NCI-H526 (cell line): Measurements from ENCODE around the gene DNAH8.
"Not testable (repeated sequence)": the region's sequence is repeated elsewhere in the genome, so short reads cannot be mapped to it uniquely, and the experiment has no call there.

Source experiments
- DNase-seq, 2 experiments: peaks; one replicate each; lab custom pipeline; 2025; lab: John Stamatoyannopoulos, UW

DNAH8 gene

DNA sequence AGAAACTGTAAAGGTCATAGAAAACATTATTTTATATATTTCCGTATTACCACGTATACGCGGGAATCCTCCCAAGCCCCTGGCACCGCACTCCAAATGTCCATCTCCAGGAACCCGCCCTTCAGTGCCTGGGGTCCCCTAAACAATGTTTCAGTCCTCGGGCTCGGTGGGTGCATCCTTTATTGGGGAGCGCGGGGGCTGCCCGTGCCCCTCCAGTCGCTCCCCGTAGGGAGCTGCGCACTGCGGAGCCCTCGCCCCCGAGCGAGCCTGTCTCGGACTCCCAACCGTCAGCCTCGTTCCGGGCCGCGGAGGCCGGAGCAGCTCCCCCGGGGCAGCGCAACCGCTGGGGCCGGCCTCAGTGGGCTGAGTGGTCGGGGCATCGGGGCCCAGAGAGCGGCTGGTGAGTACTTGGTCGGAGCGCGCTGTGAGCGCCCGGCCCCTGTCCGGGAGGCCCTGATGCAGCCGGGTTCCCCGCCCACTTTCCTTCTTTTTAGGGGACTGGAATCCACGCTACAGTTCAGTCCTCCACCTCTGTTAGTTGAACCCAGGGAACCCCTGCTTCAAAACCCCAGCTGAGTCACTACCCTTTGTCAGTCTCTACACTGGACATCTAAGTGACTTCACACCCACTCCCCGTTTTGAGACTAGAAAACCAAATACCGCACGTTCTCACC, at the start of gene DNAH8:
DNAH8 (plus strand) TSS at position 296 of the 674 bp plus-strand sequence. CDS start 7,499 bp downstream, outside the sequence.
- no peak for DNase-seq

GRCh38 chr6:38671885-38672467, 43.1 kb upstream of the DNAH8 start:
- peak; percentile 66 to 90 for DNase-seq

DNA sequence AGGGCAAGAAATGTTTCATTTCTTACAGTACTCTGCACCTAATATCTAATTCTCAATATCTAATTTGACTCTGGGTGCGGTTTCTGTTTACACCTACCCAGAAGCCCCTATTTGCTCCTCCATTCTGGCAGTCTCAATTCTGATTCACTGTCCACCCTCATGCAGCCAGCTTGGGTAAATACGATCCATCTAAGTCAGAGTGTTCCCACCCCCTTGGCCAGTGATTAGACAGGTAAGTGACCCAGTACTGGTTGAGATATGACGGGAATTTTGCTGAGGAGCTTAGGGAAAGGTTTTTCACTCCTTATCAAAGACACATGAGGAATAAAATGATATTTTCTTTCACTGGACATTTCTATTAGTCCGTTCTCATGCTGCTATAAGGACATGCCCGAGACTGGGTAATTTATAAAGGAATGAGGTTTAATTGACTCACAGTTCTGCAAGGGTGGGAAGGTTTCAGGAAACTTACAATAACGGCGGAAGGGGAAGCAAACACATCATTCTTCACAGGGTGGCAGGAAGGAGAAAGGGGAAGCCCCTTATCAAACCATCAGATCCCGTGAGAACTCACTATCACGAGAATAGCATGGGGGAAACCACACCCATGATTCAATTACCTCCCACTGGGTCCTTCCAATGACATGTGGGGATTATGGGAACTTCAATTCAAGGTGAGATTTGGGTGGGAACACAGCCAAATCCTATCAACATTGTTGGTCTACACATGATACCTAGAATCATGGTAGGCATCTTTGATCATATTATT, 41.5 kb upstream of the DNAH8 start:
- no peak for DNase-seq

- no peak for DNase-seq
Observed at GRCh38 chr6:38676236-38676973, 38.7 kb upstream of the DNAH8 start.

GRCh38 chr6:38676974-38677544, 38.1 kb upstream of the DNAH8 start:
- no peak for DNase-seq

GRCh38 chr6:38678178-38678760, 36.8 kb upstream of the DNAH8 start:
- DNase-seq: no peak

DNA sequence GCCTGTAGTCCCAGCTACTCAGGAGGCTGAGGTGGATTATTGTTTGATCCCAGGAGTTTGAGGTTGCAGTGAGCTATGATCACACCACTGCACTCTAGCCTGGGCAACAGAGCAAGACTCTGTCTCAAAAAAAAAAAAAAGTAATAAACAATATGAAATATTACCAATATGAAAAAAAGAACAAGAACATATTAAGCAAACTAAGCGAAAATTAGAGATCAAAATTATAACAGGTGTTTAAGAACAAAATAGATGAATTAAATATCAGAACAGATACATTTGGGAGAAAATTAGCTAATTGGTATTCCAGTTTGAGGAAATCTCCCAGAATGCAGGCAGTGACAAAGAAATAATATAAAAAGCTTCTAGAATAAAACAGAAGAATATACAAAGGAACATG, 35.4 kb upstream of the DNAH8 start:
- no peak for DNase-seq

DNA sequence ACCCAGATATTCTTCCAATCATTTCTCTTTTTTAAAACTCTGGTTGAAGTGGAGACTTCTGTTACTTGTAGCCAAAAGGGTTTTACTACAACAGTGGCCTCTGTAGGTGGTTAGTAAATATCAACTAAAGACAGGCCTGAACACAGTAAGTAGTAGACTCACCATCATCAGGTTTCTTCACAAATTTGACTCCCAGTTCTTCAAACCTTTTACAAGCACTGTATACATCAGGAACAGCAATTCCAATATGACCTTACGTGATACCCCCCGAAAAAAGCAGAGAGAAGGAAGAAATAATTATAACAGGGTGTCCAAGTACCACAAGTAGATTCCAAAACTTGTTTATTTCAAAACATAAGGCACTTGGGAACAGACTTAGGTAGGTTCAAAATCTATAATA, 33.3 kb upstream of the DNAH8 start:
- no peak for DNase-seq

DNA sequence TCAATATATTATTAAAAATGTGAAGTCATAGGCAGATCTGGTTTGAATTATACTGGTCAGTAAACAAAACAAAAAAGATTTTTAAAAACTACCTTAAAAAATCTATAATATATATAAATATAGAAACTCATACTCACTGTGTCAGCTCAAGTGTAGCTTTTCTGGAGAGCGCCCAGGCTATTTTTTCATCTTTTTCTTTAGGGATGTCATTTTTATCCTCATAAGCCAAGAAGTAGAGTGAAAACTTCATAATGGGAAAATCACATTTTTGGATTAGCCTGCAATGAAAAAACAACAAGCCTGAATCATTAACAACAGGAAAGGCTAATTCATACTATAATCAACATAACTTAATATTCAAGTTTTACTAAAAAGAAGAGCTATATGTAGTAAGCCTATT, 30.9 kb upstream of the DNAH8 start:
- DNase-seq: no peak

- no peak for DNase-seq
Observed at GRCh38 chr6:38684904-38685303, 30.2 kb upstream of the DNAH8 start.

DNA sequence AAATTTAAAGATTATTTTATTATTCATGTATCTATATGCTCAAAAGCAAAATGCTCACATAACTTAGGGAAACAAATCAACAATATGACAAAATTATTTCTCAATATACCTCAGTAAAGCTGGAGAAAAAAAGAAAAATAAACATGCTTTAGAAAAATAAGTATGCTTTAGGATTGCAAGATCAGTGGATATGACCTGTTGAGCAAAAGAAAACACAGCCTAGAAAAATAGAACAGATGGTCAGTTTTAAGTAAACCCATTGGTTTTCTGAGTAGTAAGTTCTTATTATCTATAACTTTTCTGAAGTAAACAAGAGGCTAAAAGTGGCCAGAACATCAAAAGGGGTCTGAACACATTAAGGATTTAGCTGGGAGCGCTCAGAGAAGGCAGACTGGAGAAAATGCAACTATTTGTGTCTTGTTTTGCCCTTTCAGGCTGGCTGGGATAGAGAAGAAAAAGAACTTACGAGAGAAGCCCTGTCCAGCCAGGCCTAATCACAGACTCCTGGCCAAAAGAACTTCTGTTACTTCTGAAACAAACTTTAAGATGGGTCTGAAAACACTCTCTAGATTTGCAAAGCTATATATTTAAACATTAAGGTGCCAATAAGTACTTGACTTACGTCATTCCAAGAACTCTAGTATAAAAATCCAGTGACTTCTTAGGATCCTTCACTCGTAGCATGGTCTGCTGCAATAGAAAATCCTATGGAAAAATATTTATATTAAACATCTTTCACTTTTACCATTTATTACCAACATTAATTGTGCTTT, 28.7 kb upstream of the DNAH8 start:
- no peak for DNase-seq

GRCh38 chr6:38687043-38687353, 28.1 kb upstream of the DNAH8 start:
- no peak for DNase-seq

GRCh38 chr6:38687549-38687948, 27.6 kb upstream of the DNAH8 start:
- DNase-seq: no peak

GRCh38 chr6:38688579-38689087, 26.5 kb upstream of the DNAH8 start:
- DNase-seq: peak in 1 of 2 experiments; percentile 17

DNA sequence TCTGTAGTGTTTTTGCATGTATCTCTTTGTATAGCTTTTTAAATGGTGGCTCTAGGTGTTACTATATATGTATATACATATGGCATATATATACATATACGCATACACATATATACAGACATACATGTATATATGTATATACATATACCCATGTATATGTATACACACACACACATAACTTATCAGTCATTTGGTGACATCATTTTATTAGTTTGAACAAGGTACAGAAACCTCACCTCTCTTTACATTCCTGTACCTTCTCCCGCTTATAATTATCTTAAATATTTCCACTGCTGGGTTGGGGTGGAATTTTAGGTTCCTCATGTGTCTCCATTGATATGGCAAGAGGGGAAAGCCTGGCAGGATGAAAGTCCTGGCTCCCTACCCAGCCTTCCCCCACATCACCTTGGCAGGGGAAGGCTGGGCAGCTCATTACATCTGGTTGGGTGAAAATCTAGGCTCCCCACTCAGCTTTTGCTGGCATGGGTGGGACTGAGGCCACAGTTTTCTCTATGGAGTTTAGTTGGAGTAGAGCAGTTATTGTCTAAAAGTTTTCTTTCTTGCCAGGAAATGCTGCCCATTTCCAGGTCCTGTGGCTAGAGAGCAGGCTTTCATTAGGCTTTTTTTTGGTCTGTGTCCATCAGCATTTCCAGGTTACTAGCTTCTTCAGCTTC, 19.7 kb upstream of the DNAH8 start:
- DNase-seq: no peak

DNA sequence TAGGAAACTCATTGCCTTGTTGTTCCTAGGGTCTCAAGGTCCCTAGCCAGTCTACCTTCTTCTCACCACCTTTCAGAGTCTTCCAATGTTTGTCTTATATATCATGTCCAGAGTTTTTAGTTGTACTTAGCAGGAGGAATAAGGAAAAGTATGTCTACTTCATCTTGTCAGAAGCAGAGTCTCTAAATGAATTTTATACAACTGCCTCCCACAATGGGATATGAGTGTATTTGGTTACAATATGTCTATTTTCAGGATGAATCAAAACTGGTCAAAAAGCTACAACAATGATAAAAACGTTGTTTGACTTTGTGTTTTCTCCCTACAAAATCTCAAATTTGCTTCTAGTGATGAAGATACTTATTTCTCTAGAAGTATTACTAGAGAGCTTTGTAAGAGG, 19.2 kb upstream of the DNAH8 start:
- no peak for DNase-seq

- DNase-seq: no peak
Observed at GRCh38 chr6:38696345-38696744, 18.8 kb upstream of the DNAH8 start.

DNA sequence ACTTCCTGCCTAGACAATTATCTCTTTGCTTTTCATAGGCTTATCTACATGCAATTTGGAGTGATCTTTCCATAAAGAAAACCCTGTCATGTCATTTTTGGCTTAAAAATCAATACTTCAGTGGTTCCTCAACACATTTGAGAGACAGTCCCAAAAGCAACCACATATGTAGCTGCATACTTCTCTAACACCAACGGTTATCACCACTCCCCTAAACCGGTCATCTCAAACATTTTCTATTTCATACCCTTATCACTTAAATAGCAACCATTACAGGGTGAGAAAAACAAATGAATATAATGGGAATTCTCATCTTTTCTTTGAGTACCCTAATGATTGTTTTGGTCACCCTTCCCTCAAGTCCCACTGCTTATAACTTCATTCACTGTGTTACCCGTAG, 17.3 kb upstream of the DNAH8 start:
- DNase-seq: no peak

DNA sequence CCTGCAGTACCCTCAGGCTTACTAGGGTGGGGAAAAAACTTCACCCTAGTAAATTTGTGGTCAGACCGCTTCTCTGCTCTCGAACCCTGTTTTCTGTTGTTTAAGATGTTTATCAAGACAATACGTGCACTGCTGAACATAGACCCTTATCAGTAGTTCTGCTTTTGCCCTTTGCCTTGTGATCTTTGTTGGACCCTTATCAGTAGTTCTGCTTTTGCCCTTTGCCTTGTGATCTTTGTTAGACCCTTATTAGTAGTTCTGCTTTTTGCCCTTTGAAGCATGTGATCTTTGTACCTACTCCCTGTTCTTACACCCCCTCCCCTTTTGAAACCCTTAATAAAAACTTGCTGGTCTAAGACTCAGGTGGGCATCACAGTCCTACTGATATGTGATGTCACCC, 15.4 kb upstream of the DNAH8 start:
- DNase-seq: not testable (repeated sequence)

- DNase-seq: no peak
Observed at GRCh38 chr6:38701551-38701950, 13.6 kb upstream of the DNAH8 start.
